GM12872 (cell line): ENCODE results near the gene CMIP.

Source experiments
- TF ChIP-seq, protein P1 (sequence below): IDR thresholded peaks from 3 replicates; pipeline ENCODE4 v1.5.1; 2011; ENCODE audit warnings: low read depth, mild to moderate bottlenecking, low read length, moderate library complexity; ENCODE audit not compliant: insufficient read depth

CMIP gene

DNA sequence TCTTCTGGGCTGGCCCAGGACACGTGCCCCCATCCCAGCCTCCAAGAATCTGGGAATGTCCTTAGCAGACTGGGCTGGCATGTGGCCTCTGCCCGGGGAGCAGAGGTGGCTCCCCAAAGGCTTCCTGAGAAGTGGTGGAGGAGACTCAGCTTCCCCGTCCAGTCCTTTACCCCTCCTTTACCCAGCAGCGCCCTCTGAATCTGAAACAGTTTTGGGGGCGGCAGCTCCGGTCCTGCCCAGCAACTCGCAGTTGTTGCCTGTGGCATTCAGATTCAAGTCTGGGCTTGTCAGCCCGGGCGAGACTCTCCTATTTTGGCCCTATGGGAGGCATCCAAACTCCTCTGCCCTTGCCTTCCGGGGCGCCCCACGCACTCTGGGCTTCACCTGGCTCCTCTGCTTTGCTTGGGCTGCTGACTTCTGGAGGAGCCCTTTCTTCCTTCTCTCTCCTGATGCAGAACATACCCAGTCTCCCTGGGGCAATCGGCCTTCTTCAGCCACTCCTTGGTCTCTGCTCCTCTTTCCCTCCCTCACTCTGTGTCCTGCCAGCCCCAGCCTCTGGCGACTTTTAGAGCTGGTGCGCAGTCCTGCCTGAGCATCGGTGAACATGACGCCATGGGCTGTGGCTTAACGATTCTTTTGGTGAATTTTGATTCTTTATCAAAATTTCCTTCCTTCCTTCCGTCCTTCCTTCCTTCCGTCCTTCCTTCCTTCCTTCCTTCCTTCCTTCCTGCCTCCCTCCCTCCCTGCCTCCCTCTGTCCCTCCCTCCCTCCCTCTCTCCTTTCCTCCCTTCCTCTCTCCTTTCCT, 55.2 kb downstream of the CMIP start:
- TF ChIP-seq, protein P1, sequence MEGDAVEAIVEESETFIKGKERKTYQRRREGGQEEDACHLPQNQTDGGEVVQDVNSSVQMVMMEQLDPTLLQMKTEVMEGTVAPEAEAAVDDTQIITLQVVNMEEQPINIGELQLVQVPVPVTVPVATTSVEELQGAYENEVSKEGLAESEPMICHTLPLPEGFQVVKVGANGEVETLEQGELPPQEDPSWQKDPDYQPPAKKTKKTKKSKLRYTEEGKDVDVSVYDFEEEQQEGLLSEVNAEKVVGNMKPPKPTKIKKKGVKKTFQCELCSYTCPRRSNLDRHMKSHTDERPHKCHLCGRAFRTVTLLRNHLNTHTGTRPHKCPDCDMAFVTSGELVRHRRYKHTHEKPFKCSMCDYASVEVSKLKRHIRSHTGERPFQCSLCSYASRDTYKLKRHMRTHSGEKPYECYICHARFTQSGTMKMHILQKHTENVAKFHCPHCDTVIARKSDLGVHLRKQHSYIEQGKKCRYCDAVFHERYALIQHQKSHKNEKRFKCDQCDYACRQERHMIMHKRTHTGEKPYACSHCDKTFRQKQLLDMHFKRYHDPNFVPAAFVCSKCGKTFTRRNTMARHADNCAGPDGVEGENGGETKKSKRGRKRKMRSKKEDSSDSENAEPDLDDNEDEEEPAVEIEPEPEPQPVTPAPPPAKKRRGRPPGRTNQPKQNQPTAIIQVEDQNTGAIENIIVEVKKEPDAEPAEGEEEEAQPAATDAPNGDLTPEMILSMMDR, result no peak

DNA sequence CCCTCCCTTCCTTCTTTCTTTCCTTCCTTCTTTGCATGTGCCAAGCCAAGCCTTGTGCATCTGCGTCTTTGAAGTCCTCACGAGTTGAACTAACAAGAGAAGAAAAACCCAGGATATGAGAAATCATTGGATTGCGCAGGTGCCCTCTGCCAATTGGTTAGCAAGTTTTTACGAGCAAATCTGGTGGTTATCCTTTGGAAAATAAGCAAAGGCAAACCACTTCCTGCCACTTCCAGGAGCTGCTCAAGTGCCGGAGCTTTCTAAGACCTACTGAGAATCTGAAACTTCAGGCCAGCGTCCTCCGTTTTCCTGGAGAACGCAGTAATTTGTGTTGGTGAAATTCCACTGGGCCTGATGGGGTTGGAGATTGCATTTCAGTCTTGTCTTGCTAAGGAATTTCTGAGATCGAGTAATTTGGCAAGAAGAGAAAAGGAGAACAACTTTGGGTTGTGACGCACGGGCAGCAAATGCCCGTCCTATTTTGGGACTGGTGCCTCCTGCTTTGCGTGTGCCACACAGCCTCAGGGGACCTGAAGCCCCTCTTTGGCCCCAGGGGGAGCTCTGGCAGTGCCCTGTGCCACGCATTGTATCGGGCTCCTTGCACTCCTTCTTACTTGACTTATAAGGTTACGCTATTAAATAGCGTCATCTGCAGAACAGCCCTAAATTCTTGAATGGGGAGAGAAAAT, 56.4 kb downstream of the CMIP start:
- TF ChIP-seq, protein P1, result no peak

DNA sequence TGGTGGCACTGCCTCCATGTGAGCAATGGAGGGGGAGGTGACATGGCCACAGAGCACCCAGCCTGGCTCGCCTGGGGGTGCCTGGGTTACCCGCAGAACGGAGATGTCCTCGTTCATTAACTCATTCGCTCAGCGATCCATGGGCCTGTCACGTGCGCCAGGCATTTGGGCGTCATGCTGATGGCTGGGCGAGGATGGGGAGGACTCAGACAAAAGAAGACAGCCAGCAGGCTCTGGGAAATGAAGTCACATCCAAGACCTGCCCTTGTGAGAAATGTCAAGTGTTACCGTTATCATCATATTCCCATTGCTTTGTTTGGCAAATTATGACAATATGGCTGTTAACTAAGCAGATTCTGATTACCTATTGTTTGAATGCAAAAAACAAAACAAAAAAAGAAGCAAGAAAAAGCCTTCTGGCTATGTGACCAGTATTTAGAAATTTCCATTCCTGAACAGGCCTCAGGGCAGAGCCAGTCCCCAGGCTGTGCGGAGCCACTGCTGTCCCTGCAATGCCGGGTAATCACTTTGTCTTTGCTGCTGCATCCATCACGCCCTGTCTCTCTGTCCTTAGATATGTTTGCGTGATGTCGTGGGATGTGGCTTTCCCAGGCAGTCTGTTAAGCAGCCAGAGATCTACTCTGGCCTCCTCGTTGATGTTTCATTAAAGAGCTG, 57.9 kb downstream of the CMIP start:
- TF ChIP-seq, protein P1, result no peak

DNA sequence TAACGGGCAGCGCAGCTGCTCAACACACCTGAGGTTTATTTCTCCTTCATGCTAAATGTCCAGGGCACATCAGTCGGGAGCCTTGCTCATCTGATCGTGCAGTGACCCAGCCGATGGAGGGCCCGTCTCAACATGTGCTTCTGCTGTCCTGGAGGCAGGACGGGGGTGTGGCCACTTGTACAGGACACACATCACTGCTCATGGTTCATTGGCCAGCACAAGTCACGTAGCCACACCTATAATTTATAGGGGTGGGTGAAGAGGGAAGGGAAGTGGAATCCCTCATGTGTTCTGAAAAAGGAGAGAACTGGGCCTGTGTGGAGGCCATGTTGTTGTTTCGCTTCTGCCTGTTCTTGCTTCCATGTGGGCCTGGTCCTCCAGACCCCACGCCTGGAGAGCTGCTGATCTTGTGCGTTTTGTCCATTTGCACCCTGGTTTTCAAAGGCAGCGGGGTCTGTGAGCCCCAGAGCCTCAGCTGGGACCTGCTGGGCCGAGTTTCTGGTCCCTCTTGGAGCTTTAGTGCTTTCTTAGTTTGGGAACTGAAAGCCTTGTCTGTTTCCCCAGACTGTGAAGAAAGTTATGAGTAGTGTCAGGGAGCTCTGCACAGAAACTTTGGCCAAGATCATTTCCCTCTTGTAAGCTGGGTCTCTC, 60.5 kb downstream of the CMIP start:
- TF ChIP-seq, protein P1, result no peak

DNA sequence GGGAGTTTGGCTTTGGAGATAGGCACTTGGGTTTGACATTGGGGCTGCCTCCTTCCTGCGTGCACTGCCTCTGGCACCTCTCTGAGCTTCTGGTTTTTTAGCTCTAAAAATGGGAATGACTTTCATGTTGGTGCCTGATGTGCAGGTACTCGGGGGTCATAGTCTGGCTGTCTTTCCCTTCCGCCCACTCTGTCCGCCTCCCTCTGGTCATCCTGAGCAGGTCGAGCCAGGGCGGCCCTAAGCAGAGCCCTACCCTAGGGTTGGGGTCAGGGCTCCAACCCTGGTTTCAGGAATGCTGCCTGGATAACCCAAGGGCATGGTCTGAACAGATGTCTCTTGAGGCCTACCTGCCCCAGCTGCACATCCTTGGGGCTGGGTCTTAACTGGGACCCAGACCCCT, 64.8 kb downstream of the CMIP start:
- TF ChIP-seq, protein P1, result no peak

DNA sequence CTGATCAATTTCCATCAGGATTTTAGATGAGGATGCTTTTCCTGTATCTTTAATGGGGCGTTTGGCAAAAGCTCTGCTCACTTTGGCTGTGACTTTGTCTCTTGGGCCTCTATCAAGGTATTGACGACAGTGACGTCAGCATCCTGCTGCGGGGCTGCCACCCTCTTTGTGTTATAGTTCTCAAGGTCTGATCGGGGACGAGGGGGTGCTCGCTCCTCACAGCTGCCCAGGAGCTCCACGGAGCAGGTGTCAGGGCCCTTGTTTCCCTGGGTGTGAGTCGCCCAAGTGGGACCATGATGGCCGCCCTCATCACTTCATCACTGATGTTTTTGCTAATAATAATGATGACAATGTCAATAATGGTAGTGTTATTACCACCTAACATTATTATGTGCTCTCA, 65.4 kb downstream of the CMIP start:
- TF ChIP-seq, protein P1, result no peak

DNA sequence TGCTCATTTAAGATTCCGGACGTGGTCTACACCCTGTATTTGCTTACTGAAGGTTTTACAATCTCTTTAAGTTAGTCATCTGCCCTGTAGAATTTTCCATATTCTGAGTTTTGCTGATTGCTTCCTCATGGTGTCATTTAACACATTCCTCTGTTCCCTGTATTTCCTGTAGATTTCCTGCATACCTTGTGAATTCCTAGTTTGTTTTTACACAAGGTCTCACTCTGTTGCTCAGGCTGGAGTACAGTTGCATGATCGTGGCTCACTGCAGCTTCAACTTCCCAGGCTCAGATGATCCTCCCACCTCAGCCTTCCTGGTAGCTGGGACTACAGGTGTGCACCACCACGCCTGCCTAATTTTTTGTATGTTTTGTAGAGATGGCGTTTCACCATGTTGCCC, 66.8 kb downstream of the CMIP start:
- TF ChIP-seq, protein P1, result no peak
